Right lobe of liver (tissue), 6 donors: Measurements from ENCODE around the gene ZNF701. TPM values are rescaled to one million over a fixed set of nuclear protein-coding genes. Genes with fewer than 3 reads are reported as not detected.

Experiments used
- ATAC-seq, 4 donors: fragments of 200-7000 bp; cut with Tn5 transposase; one replicate each; pipeline ENCODE4 v1.9.1; 2020; ENCODE audit warnings: mild to moderate bottlenecking in 4 of 4, moderate library complexity in 4 of 4
- DNase-seq, 3 donors: peaks; one replicate each; pipeline ENCODE4 v3.0.0-alpha.2; 2020
- H3K27ac ChIP-seq, 3 donors: fragments of 200-600 bp; one replicate each; pipeline ENCODE4 v1.8.0; 2022
- H3K27me3 ChIP-seq, 2 donors: fragments of 200-600 bp; one replicate each; pipeline ENCODE4 v1.8.0; 2022
- H3K36me3 ChIP-seq, 4 donors: fragments of 200-600 bp; sonication (generic) in 1 of 4; one replicate each; pipeline versions ENCODE4 v1.5.1 to v1.8.0; 2017 to 2022; ENCODE audit warnings: control low read depth in 1 of 4
- H3K4me1 ChIP-seq, 4 donors: fragments of 200-600 bp; sonication (generic) in 1 of 4; one replicate each; pipeline versions ENCODE4 v1.5.1 to v1.8.0; 2017 to 2022; ENCODE audit warnings: control low read depth in 1 of 4
- H3K4me3 ChIP-seq, 3 donors: fragments of 200-600 bp; one replicate each; pipeline ENCODE4 v1.8.0; 2022
- H3K9me3 ChIP-seq, 4 donors: fragments of 200-600 bp; sonication (generic) in 1 of 4; one replicate each; pipeline versions ENCODE4 v1.5.1 to v1.8.0; 2017 to 2022; ENCODE audit warnings: control low read depth in 1 of 4
- CTCF ChIP-seq, 4 donors: fragments of 200-600 bp in 3 of 4; fragments of 450-650 bp in 1 of 4; IDR thresholded peaks; one replicate each; pipeline versions ENCODE4 v1.5.1 to v1.8.0; 2016 to 2022; ENCODE audit warnings: antibody characterized with exemption in 4 of 4, mild to moderate bottlenecking in 2 of 4
- POLR2A ChIP-seq: fragments of 450-650 bp; IDR thresholded peaks from one replicate; pipeline ENCODE4 v1.6.1; 2017; ENCODE audit warnings: antibody characterized with exemption, mild to moderate bottlenecking
- WGBS: methylation state at CpG from one replicate; pipeline ENCODE4 v1.1.6; 2018; ENCODE audit warnings: low coverage, low lambda C conversion rate; ENCODE audit not compliant: insufficient coverage; ENCODE audit errors: missing lambda C conversion rate; 5-methylcytosine and 5-hydroxymethylcytosine counted together
- intact Hi-C, 2 donors: fragments of 100-400 bp; cut with DNase I; formaldehyde crosslinking; loops; one replicate each; pipeline versions ENCODE4 v1.11.2 to v1.14.1; 2022
- small RNA-seq, 2 experiments: library from RNA; depleted of rRNA; stranded (forward); fragments of <200 nt; gene quantifications; one replicate each; pipeline ENCODE3, GENCODE V24; 2016
- total RNA-seq, 6 experiments: library from RNA; depleted of rRNA in 2 of 6; stranded (reverse); fragments of >200 nt in 2 of 6; fragmentation: NEBNext Ultra II Directional in 3 of 6; extraction: Animal tissue kit (Norgen Biotek cat#: 25700) in 3 of 6; gene quantifications; one replicate each; pipeline versions ENCODE4 v1.1.0 to v1.2.4, GENCODE V29; 2016 to 2023
- donor health status: DM: no; HTN: yes; CAD: no.
- donor health status: DM: no; HTN: no; CAD: no.
- donor health status: DM: no; HTN: no; CAD: no.
- donor health status: DM: no; HTN: yes; CAD: no.
- donor health status: DM: no; HTN: yes; CAD: no.

Gene ZNF701
- total RNA-seq, 6 experiments from 2014 or later: 2.5 to 6.4 (median 4.0) TPM

DNA sequence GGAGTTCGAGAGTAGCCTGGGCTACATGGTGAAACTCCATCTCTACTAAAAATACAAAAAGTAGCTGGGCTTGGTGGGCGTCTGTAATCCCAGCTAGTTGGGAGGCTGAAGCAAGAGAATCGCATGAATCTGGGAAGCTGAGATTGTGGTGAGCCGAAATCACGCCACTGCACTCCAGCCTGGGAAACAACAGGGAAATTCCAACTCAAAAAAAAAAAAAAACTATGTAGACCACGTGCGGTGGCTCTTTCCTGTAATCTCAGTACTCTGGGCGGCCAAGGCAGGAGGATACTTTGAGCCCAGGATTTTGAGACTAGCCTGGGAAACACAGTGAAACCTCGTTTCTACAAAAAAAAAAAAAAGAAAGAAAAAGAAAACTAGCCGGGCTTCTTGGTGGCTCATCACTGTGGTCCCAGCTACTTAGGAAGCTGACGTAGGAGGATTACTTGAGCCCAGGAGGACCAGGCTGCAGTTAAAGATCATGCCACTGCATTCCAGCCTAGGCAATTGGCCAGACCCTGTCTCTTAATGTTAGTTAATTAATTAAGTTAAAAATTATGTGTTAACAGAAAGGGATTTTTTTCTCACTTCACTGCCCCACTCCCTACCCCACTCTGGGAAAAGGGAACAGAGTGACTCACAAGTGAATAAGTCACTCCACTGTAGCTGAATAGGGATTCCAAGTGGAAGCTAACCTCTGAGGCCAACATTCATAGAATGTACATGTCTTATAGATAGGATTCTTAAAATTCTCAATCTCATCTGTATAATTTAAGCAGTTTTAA lies 65.9 kb downstream of the ZNF701 start:
- Histone ChIP-seq H3K36me3 (no peaks in the 10 kb centered on the region), H3K4me3 (no peak overlapping the region), H3K9me3 (no peaks in the 10 kb centered on the region), H3K27ac (no peak overlapping the region), H3K4me1 (peaks cover 0 to 6% (median 0%) of the 10 kb centered on the region in 4 donors), H3K27me3 (no peaks in the 10 kb centered on the region)
- intact Hi-C loops: no loop called here
- no peak for ATAC-seq
- no peak for TF ChIP-seq POLR2A
- TF ChIP-seq CTCF (IDR thresholded peaks at IDR 0.05): no peak
- 64% methylated on average over 10 of the region's 11 CpGs for WGBS
- no peak for DNase-seq

Small RNA genes within 50 kb of the gene (small RNA-seq; reads per million reads assigned to genes)
- gene RPL39P34: 0 reads per million in 2 experiments

Other genes starting within 250 kb of the ZNF701 start
- under 1 TPM in 5 of 6 experiments, not detected in 1; 0.16 to 0.51 (median 0.39) TPM for gene ZNF610, start 234.0 kb upstream of the ZNF701 start, total RNA-seq
- 1 to 10 TPM; 1.0 to 2.9 (median 2.3) TPM for gene ZNF880, start 200.4 kb upstream of the ZNF701 start, total RNA-seq
- gene ZNF528, start 172.4 kb upstream of the ZNF701 start, total RNA-seq: 1 to 10 TPM; 1.9 to 7.5 (median 3.5) TPM
- gene ZNF534, start 141.1 kb upstream of the ZNF701 start, total RNA-seq: under 1 TPM in 1 of 6 experiments, not detected in 5; 0.13 TPM
- under 1 TPM in 3 of 6 experiments, not detected in 3; 0.17 to 0.51 (median 0.29) TPM for gene ZNF578, start 116.7 kb upstream of the ZNF701 start, total RNA-seq
- gene ZNF808, start 42.6 kb upstream of the ZNF701 start, total RNA-seq: 10 to 100 TPM in 1 of 6 experiments, 1 to 10 TPM in 5; 3.3 to 12.3 (median 5.8) TPM
- 1 to 10 TPM; 2.5 to 5.9 (median 3.3) TPM for gene ZNF83, start 68.1 kb downstream of the ZNF701 start, total RNA-seq
- gene ZNF611, start 164.8 kb downstream of the ZNF701 start, total RNA-seq: 1 to 10 TPM; 3.3 to 5.4 (median 3.9) TPM
- 1 to 10 TPM; 1.4 to 4.3 (median 2.1) TPM for gene ZNF600, start 216.5 kb downstream of the ZNF701 start, total RNA-seq